IMR-90 (cell line): ENCODE measurements around the gene DISC1. TPM values are rescaled to one million over a fixed set of nuclear protein-coding genes. Genes with fewer than 3 reads are reported as not detected.

Experiments
- ATAC-seq: fragments of 200-7000 bp; cut with Tn5 transposase; 2 replicates; pipeline ENCODE4 v1.9.1; 2020; ENCODE audit warnings: low read depth, mild to moderate bottlenecking, moderate library complexity
- BruUV-seq: library from RNA; stranded (reverse); fragments of 400-500 nt; replicated peaks from 2 replicates; lab custom pipeline; 2021; lab: Mats Ljungman, UMichigan
- CTCF ChIA-PET: fragments of 300-600 bp; formaldehyde crosslinking; extraction: SDS; loops from one replicate; lab custom pipeline; 2021; ENCODE audit warnings: antibody characterized with exemption; lab: Yijun Ruan, JAX
- POLR2A ChIA-PET: fragments of 300-600 bp; sonication (Branson Sonifier 250); formaldehyde crosslinking; loops from one replicate; lab custom pipeline; 2022; ENCODE audit warnings: antibody characterized with exemption; ENCODE audit not compliant: unreplicated experiment; lab: Charles Lee
- DNase-seq: peaks from one replicate; pipeline ENCODE4 v3.0.0; 2013
- H2AFZ ChIP-seq: replicated peaks from 2 replicates; pipeline ENCODE3; 2013; ENCODE audit warnings: low read length, mild to moderate bottlenecking; ENCODE audit not compliant: poor library complexity
- H2AK5ac ChIP-seq: 2 replicates; pipeline ENCODE4 v1.6.1; 2013; ENCODE audit warnings: low read depth, low read length, inconsistent platforms
- H2AK9ac ChIP-seq: replicated peaks from 2 replicates; pipeline ENCODE3; 2013; ENCODE audit warnings: mild to moderate bottlenecking, low read depth, low read length, moderate library complexity; ENCODE audit not compliant: poor library complexity
- H2BK120ac ChIP-seq: 2 replicates; pipeline ENCODE4 v1.6.1; 2013; ENCODE audit warnings: low read depth, low read length, inconsistent platforms
- H2BK15ac ChIP-seq: 3 replicates; pipeline ENCODE4 v1.6.1; 2013; ENCODE audit warnings: low read depth, low read length, inconsistent platforms
- H2BK20ac ChIP-seq: 2 replicates; pipeline ENCODE4 v1.6.1; 2013; ENCODE audit warnings: low read depth, mild to moderate bottlenecking, inconsistent platforms, low read length, moderate library complexity
- H2BK5ac ChIP-seq: 2 replicates; pipeline ENCODE4 v1.6.1; 2013; ENCODE audit warnings: mild to moderate bottlenecking, low read depth, low read length, inconsistent platforms; ENCODE audit not compliant: poor library complexity, severe bottlenecking
- H3K14ac ChIP-seq: replicated peaks from 2 replicates; pipeline ENCODE4 v1.6.1; 2013; ENCODE audit warnings: low read depth, low read length, inconsistent platforms
- H3K18ac ChIP-seq: 2 replicates; pipeline ENCODE4 v1.6.1; 2013; ENCODE audit warnings: low read depth, low read length, control low read depth
- H3K23ac ChIP-seq: 2 replicates; pipeline ENCODE4 v1.6.1; 2013; ENCODE audit warnings: low read depth, low read length, inconsistent platforms
- H3K27ac ChIP-seq: 2 replicates; pipeline ENCODE4 v1.5.1; 2013; ENCODE audit warnings: mild to moderate bottlenecking, control low read depth, low read length; ENCODE audit not compliant: insufficient read depth
- H3K27me3 ChIP-seq: 2 replicates; pipeline ENCODE4 v1.6.1; 2013; ENCODE audit warnings: low read length; ENCODE audit not compliant: control insufficient read depth, insufficient read depth
- H3K36me3 ChIP-seq: 2 replicates; pipeline ENCODE4 v1.6.1; 2013; ENCODE audit warnings: low read length, mixed read lengths; ENCODE audit not compliant: control insufficient read depth, insufficient read depth
- H3K4ac ChIP-seq: 2 replicates; pipeline ENCODE4 v1.6.1; 2013; ENCODE audit warnings: low read depth, low read length, inconsistent platforms
- H3K4me1 ChIP-seq: 2 replicates; pipeline ENCODE4 v1.6.1; 2013; ENCODE audit warnings: low read length, mixed read lengths; ENCODE audit not compliant: control insufficient read depth, insufficient read depth
- H3K4me2 ChIP-seq: 2 replicates; pipeline ENCODE4 v1.6.1; 2013; ENCODE audit warnings: low read depth, mild to moderate bottlenecking, control low read depth, low read length, moderate library complexity
- H3K4me3 ChIP-seq: 2 replicates; pipeline ENCODE4 v1.5.1; 2013; ENCODE audit warnings: low read depth, mild to moderate bottlenecking, control low read depth, low read length, moderate library complexity; ENCODE audit not compliant: insufficient read depth
- H3K56ac ChIP-seq: 2 replicates; pipeline ENCODE4 v1.6.1; 2013; ENCODE audit warnings: low read length, inconsistent platforms; ENCODE audit not compliant: insufficient read depth; ENCODE audit errors: extremely low read depth
- H3K79me1 ChIP-seq, 2 experiments: 2 replicates each; pipeline ENCODE4 v1.6.1; 2013; ENCODE audit warnings: low read length in 2 of 2, inconsistent platforms in 1 of 2, low read depth in 1 of 2
- H3K9ac ChIP-seq: 2 replicates; pipeline ENCODE4 v1.6.1; 2013; ENCODE audit warnings: low read depth, low read length, control low read depth
- H3K9me1 ChIP-seq: 2 replicates; pipeline ENCODE4 v1.6.1; 2013; ENCODE audit warnings: low read length, inconsistent platforms; ENCODE audit not compliant: insufficient read depth
- H3K9me3 ChIP-seq: 2 replicates; pipeline ENCODE4 v1.6.1; 2013; ENCODE audit warnings: low read length; ENCODE audit not compliant: control insufficient read depth, insufficient read depth
- H4K20me1 ChIP-seq: 2 replicates; pipeline ENCODE4 v1.6.1; 2013; ENCODE audit warnings: low read length, inconsistent platforms; ENCODE audit not compliant: insufficient read depth
- H4K5ac ChIP-seq: 2 replicates; pipeline ENCODE4 v1.6.1; 2013; ENCODE audit warnings: mild to moderate bottlenecking, low read depth, low read length, control low read depth
- H4K8ac ChIP-seq, 2 experiments: 2 replicates each; pipeline ENCODE4 v1.6.1; 2013; ENCODE audit warnings: low read depth in 2 of 2, low read length in 2 of 2, control low read depth in 1 of 2, inconsistent platforms in 1 of 2
- H4K91ac ChIP-seq: 2 replicates; pipeline ENCODE4 v1.6.1; 2013; ENCODE audit warnings: low read depth, low read length, inconsistent platforms; ENCODE audit not compliant: insufficient read depth
- BHLHE40 ChIP-seq: fragments of 150-350 bp; IDR thresholded peaks from 2 replicates; pipeline ENCODE4 v1.6.1; 2016; ENCODE audit warnings: mild to moderate bottlenecking, low read depth, low read length
- CEBPB ChIP-seq: IDR thresholded peaks from 2 replicates; pipeline ENCODE4 v1.6.1; 2012; ENCODE audit warnings: low read depth, low read length, improper control_type of control experiment
- CHD1 ChIP-seq: IDR thresholded peaks from 2 replicates; pipeline ENCODE4 v1.6.1; 2012; ENCODE audit warnings: low read depth, low read length, improper control_type of control experiment
- CTCF ChIP-seq: conservative IDR thresholded peaks from 2 replicates; pipeline ENCODE4 v1.5.1; 2012; ENCODE audit warnings: mild to moderate bottlenecking, low read depth, low read length, improper control_type of control experiment
- ELK1 ChIP-seq: fragments of 150-350 bp; IDR thresholded peaks from 2 replicates; pipeline ENCODE4 v1.6.1; 2016; ENCODE audit warnings: low read depth, mild to moderate bottlenecking, low read length, moderate library complexity, borderline replicate concordance
- FOS ChIP-seq: fragments of 150-350 bp; IDR thresholded peaks from 2 replicates; pipeline ENCODE4 v1.6.1; 2016; ENCODE audit warnings: low read depth, low read length
- MAFK ChIP-seq: IDR thresholded peaks from 2 replicates; pipeline ENCODE4 v1.6.1; 2012; ENCODE audit warnings: low read depth, low read length, improper control_type of control experiment
- MAZ ChIP-seq: IDR thresholded peaks from 2 replicates; pipeline ENCODE4 v1.6.1; 2012; ENCODE audit warnings: low read depth, mild to moderate bottlenecking, low read length, improper control_type of control experiment, moderate library complexity, borderline replicate concordance
- MXI1 ChIP-seq: IDR thresholded peaks from 2 replicates; pipeline ENCODE4 v1.6.1; 2012; ENCODE audit warnings: low read depth, mild to moderate bottlenecking, low read length, moderate library complexity, borderline replicate concordance
- NFE2L2 ChIP-seq: fragments of 150-350 bp; IDR thresholded peaks from 2 replicates; pipeline ENCODE4 v1.6.1; 2016; ENCODE audit warnings: low read depth, mild to moderate bottlenecking, low read length
- POLR2A ChIP-seq: IDR thresholded peaks from 2 replicates; pipeline ENCODE4 v1.6.1; 2012; ENCODE audit warnings: mild to moderate bottlenecking, low read depth, low read length
- RAD21 ChIP-seq: IDR thresholded peaks from 2 replicates; pipeline ENCODE4 v1.6.1; 2012; ENCODE audit warnings: low read length, improper control_type of control experiment
- RCOR1 ChIP-seq: IDR thresholded peaks from 2 replicates; pipeline ENCODE4 v1.6.1; 2012; ENCODE audit warnings: mild to moderate bottlenecking, low read length, improper control_type of control experiment; ENCODE audit not compliant: insufficient replicate concordance
- RFX5 ChIP-seq: IDR thresholded peaks from 2 replicates; pipeline ENCODE4 v1.8.0; 2012; ENCODE audit warnings: low read depth, mild to moderate bottlenecking, low read length, moderate library complexity
- SMC3 ChIP-seq: fragments of 150-350 bp; IDR thresholded peaks from 2 replicates; pipeline ENCODE4 v1.6.1; 2016; ENCODE audit warnings: low read depth, mild to moderate bottlenecking, antibody characterized with exemption, low read length, moderate library complexity
- USF2 ChIP-seq: fragments of 150-350 bp; IDR thresholded peaks from 2 replicates; pipeline ENCODE4 v1.6.1; 2017; ENCODE audit warnings: mild to moderate bottlenecking, antibody characterized with exemption, low read length, low read depth
- WGBS, 2 experiments: methylation state at CpG; one replicate each; pipeline versions ENCODE4 v1.1.5 to v1.1.7; 2013; ENCODE audit warnings: missing lambda C conversion rate in 2 of 2; ENCODE audit not compliant: insufficient read length in 1 of 2; ENCODE audit errors: extremely low coverage in 2 of 2; 5-methylcytosine and 5-hydroxymethylcytosine counted together
- dilution Hi-C: fragments of 300-500 bp; cut with HindIII; formaldehyde crosslinking; loops from one replicate; pipeline ENCODE4 v1.14.3; 2018; ENCODE audit warnings: low sequenced_read_pairs; ENCODE audit not compliant: unreplicated experiment
- in situ Hi-C: fragments of 300-500 bp; cut with MboI; formaldehyde crosslinking; loops from 3 replicates; pipeline ENCODE4 v1.14.3; 2019; ENCODE audit warnings: low sequenced_read_pairs, inconsistent platforms, mixed read lengths
- intact Hi-C: fragments of 100-400 bp; cut with micrococcal nuclease; formaldehyde crosslinking; loops from 2 replicates; pipeline ENCODE4 v1.10.0; 2022
- polyA plus RNA-seq, 3 experiments: library from polyadenylated mRNA; depleted of rRNA; stranded (reverse); fragments of >200 nt; gene quantifications; 2 replicates each; pipeline ENCODE4 v1.2.3, GENCODE V29; 2012; ENCODE audit warnings: low replicate concordance in 1 of 3
- total RNA-seq: library from RNA; depleted of rRNA; stranded (reverse); fragments of >200 nt; gene quantifications from 2 replicates; pipeline ENCODE4 v1.2.3, GENCODE V29; 2012

DISC1 gene
- total and polyA plus RNA-seq, 2 of the 4 experiments (the other 2 are of a cell fraction), result 2.2 to 7.0 TPM

- CTCF ChIA-PET, result no interaction called here
Measured at GRCh38 chr1:232037774-232038388, 411.3 kb downstream of the DISC1 start.

More at GRCh38 chr1:232037774-232038388, 411.3 kb downstream of the DISC1 start:
- Histone ChIP-seq H2BK120ac (no peak overlapping the region), H2AK9ac (no peak overlapping the region), H4K91ac (no peak overlapping the region), H2AFZ (no peak overlapping the region), H3K56ac (no peak overlapping the region), H3K9me1 (no peaks in the 10 kb centered on the region), H2AK5ac (no peak overlapping the region), H2BK15ac (no peak overlapping the region), H3K4ac (no peak overlapping the region), H3K27me3 (no peaks in the 10 kb centered on the region), H4K5ac (no peak overlapping the region), H3K36me3 (no peaks in the 10 kb centered on the region), H3K27ac (no peak overlapping the region), H2BK20ac (no peak overlapping the region), H3K4me1 (peaks cover 3% of the 10 kb centered on the region; the same call in 1 of the 2 replicates), H2BK5ac (no peak overlapping the region), H3K4me3 (no peak overlapping the region), H3K18ac (no peak overlapping the region), H3K23ac (no peak overlapping the region), H4K8ac (no peak overlapping the region), H3K9me3 (no peaks in the 10 kb centered on the region), H3K4me2 (no peak overlapping the region), H3K79me1 (no peaks in the 10 kb centered on the region), H3K14ac (no peak overlapping the region), H3K9ac (no peak overlapping the region), H4K20me1 (no peaks in the 10 kb centered on the region)
- dilution Hi-C loops, result no loop called here
- in situ Hi-C loops, result no loop called here
- no peak for DNase-seq
- TF ChIP-seq ELK1 (no peak), USF2 (no peak), CEBPB (no peak), SMC3 (no peak), MAZ (no peak), FOS (no peak), NFE2L2 (no peak), MAFK (no peak), CHD1 (no peak), BHLHE40 (no peak), CTCF (no peak), MXI1 (no peak), RFX5 (no peak), RAD21 (no peak), POLR2A (no peak), RCOR1 (no peak)
- intact Hi-C loops, result no loop called here
- BruUV-seq, result no TSS peak
- POLR2A ChIA-PET, result no interaction called here
- WGBS, 2 experiments, result 100% methylated on average over 1 of the region's 1 CpG; no CpG with 5 or more reads in 1 of the 2 experiments
- ATAC-seq, result no peak
